ENCODE measurements around the gene FNDC3A.

Gene FNDC3A

DNA sequence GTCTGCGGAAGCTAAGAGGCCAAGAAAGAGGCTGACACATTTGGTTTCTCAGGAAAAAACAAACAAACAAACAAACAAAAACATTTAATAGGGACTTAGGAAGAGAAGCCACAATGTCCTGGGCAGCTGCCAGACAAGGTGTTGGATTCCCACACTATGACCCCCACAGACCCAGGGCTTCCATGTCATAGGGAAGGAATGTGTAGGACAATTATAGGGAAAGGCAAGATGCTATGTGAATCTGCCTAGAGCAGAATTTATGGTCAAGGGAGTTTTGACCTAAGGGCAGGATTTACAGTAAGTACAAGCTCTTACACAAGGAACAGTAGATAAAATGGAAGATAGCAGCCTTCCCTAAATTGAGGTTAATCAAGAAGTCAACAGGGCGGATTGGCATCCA, 262.9 kb downstream of the FNDC3A start:
- Histone ChIP-seq H3K4me3 (ENCODE audit: low read depth, low read length) (no peak overlapping the region), H3K27me3 (ENCODE audit: control insufficient read depth, insufficient read depth, low read length) (no peaks in the 10 kb centered on the region), H3K9me3 (ENCODE audit: control insufficient read depth, insufficient read depth, low read length) (no peaks in the 10 kb centered on the region), H3K9ac (ENCODE audit: low read depth, low read length) (no peak overlapping the region), H3K36me3 (ENCODE audit: control insufficient read depth, insufficient read depth, low read length) (no peaks in the 10 kb centered on the region), H3K4me1 (ENCODE audit: control insufficient read depth, insufficient read depth, low read length) (no peaks in the 10 kb centered on the region), H3K27ac (ENCODE audit: low read depth, low read length) (no peak overlapping the region)

DNA sequence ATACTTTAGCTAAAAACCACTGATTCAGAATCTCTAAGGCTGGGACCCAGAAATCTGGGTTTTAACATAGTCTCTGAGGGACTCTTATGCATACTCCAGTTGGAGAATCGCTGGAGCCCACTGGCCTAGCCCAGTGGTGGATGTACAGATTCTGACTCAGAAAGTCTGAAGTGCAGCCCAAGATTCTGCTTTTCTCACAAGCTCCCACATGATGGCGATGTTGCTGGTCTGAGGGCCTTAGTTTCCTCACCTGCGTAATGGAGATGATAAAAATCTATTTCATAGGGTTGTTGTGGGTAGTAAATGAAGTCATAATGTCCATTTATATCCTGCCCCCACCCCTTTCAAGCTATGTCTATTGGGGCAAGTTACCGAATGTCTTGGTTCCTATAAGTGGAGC, 264.3 kb downstream of the FNDC3A start:
- no peak overlapping the region for H3K27ac ChIP-seq (ENCODE audit: low read depth, low read length)
- no peak overlapping the region for H3K9ac ChIP-seq (ENCODE audit: low read depth, low read length)
- H3K36me3 ChIP-seq (ENCODE audit: control insufficient read depth, insufficient read depth, low read length) = no peaks in the 10 kb centered on the region
- no peaks in the 10 kb centered on the region for H3K4me1 ChIP-seq (ENCODE audit: control insufficient read depth, insufficient read depth, low read length)
- H3K9me3 ChIP-seq (ENCODE audit: control insufficient read depth, insufficient read depth, low read length) = no peaks in the 10 kb centered on the region
- no peak overlapping the region for H3K4me3 ChIP-seq (ENCODE audit: low read depth, low read length)
- no peaks in the 10 kb centered on the region for H3K27me3 ChIP-seq (ENCODE audit: control insufficient read depth, insufficient read depth, low read length)

DNA sequence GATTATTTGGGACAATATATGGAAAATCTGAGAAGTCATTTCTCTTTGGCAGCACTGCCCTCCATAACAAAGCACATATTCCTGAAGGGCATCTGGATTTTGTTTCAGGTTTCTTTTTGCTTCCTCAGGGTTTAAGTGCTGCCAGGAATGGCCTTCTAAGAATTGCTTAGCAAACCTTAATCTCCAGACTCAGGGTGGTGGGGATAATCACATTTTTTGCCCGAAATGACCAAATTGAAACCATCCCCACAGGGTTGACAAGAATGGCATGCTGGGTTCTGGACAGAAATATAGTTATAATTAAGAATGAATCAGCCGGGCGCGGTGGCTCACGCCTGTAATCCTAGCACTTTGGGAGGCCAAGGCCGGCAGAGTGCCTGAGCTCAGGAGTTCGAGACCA, 265.6 kb downstream of the FNDC3A start:
- Histone ChIP-seq H3K27ac (ENCODE audit: low read depth, low read length) (no peak overlapping the region), H3K36me3 (ENCODE audit: control insufficient read depth, insufficient read depth, low read length) (no peaks in the 10 kb centered on the region), H3K9me3 (ENCODE audit: control insufficient read depth, insufficient read depth, low read length) (no peaks in the 10 kb centered on the region), H3K4me1 (ENCODE audit: control insufficient read depth, insufficient read depth, low read length) (no peaks in the 10 kb centered on the region), H3K27me3 (ENCODE audit: control insufficient read depth, insufficient read depth, low read length) (no peaks in the 10 kb centered on the region; the same call in 1 of the 2 replicates), H3K4me3 (ENCODE audit: low read depth, low read length) (no peak overlapping the region), H3K9ac (ENCODE audit: low read depth, low read length) (no peak overlapping the region)

DNA sequence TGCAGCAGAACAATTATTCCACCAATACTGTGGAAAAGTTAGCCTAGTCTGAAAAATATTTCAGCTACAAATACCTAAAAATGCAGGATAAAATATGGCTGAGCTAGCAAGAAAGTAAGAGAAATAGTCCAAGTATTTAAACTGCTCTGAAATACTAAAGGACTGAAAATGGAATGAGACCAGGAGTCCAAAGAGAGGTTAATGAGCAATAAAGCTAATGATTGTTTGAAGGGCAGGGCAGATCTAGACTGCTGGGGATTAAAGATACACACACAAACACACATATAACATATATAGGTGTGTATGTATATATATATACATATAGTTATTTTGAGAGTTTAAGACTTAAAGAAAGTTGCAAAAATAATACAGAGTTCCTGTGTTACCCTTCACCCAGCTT, 269.4 kb downstream of the FNDC3A start:
- Histone ChIP-seq H3K9me3 (ENCODE audit: control insufficient read depth, insufficient read depth, low read length) (no peaks in the 10 kb centered on the region), H3K9ac (ENCODE audit: low read depth, low read length) (no peak overlapping the region), H3K4me1 (ENCODE audit: control insufficient read depth, insufficient read depth, low read length) (0 out of 2 replicates have a peak, but pooled peaks cover 3% of the 10 kb centered on the region)

DNA sequence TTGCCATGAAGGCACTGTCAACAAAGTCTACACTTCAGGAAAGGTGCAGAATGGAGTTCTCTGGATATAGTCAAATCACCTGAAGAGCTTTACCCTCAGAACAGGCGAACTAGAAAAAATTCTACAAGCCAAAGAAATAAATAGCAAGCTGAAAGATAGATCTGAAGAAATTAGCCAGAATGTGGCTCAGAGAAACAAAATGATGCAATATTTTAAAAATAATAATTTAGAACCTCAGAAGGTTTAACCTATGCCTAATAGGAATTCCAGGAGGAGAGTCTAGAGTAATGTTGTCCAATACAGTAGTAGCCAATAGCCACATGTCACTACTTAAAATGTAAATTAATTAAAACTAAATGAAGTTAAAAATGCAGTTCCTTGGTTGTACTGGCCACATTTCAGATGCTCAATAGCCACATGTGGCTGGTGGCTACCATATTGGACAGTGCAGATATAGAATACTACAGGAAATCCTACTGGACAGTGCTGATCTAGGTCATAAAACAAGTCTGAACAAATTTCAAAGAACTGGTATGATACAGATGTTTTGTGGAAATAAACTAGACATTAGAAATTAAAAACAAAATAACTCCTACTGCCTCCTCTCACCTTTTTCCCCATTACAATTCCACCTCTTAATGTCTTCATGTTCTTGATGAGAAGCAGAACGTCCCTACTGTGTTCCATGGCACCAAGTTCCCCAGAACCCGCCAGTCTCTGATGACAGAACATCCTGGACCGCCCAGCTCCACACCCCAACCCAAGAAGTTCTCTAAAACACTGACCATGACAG, 271.3 kb downstream of the FNDC3A start:
- H3K36me3 ChIP-seq (ENCODE audit: control insufficient read depth, insufficient read depth, low read length) = no peaks in the 10 kb centered on the region
- peak overlapping the region; percentile 50; the same call in 1 of the 2 replicates for H3K9ac ChIP-seq (ENCODE audit: low read depth, low read length)
- 0 out of 2 replicates have a peak, but pooled peaks cover 3% of the 10 kb centered on the region for H3K4me1 ChIP-seq (ENCODE audit: control insufficient read depth, insufficient read depth, low read length)
- no peaks in the 10 kb centered on the region for H3K9me3 ChIP-seq (ENCODE audit: control insufficient read depth, insufficient read depth, low read length)
- H3K27me3 ChIP-seq (ENCODE audit: control insufficient read depth, insufficient read depth, low read length) = no peaks in the 10 kb centered on the region; the same call in 1 of the 2 replicates
- peak overlapping the region; percentile 71 for H3K27ac ChIP-seq (ENCODE audit: low read depth, low read length)
- peak overlapping the region; percentile 86 for H3K4me3 ChIP-seq (ENCODE audit: low read depth, low read length)

More for the DNA sequence above, 269.4 kb downstream of the FNDC3A start:
- H3K27me3 ChIP-seq (ENCODE audit: control insufficient read depth, insufficient read depth, low read length) = no peaks in the 10 kb centered on the region; the same call in 1 of the 2 replicates
- no peak overlapping the region for H3K4me3 ChIP-seq (ENCODE audit: low read depth, low read length)
- no peak overlapping the region for H3K27ac ChIP-seq (ENCODE audit: low read depth, low read length)
- no peaks in the 10 kb centered on the region for H3K36me3 ChIP-seq (ENCODE audit: control insufficient read depth, insufficient read depth, low read length)

DNA sequence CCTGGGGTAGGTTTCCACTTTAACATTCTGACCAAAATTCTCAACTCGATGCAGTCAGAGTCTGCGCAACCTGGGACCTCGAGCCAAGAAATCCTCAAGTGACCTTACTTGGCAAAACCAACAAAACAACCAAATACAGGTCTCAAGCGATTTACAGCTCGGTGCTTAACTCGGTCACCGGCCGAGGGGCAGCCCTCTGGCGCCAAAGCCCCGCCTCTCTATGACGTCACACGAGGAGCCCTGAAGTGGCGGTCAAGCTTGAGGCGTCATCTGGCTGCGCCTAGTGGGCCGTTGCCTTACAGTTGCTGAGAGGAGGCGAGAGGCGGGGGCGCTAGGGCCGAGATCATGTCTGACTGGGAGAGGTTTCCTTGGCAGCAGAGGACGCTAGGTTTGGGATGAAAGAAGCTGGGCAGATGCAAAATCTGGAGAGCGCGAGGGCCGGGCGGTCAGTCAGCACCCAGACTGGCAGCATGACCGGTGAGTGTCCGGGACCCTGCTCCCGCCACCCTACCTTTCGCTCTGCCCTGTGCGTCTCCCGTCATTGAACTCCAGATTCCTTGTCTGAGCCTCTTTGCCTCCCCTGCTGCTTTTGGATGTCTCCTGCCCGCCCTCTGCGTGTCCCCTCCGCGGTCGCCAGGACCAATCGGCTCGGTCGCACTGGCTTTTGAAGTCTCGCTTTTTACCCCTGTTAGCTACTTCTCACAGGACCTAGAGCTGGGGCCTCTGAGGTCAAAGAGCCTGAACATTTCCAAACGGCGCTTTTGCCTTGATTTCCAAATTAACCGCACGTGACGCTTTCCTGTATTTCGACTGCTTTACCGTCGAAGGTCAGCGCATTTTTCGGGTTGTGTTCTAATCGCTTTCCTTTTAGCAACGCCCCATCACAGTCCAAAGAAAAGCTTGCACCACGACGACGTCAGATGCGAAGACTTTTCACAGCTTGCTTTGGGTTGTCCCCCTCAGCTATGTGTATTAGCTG, 272.2 kb downstream of the FNDC3A start, which contains the start of gene CDADC1:
Gene CDADC1 (plus strand): TSS at position 283 of the 979 bp plus-strand sequence. CDS start 113 bp downstream, at position 396.
- no peaks in the 10 kb centered on the region; the same call in 1 of the 2 replicates for H3K27me3 ChIP-seq (ENCODE audit: control insufficient read depth, insufficient read depth, low read length)

DNA sequence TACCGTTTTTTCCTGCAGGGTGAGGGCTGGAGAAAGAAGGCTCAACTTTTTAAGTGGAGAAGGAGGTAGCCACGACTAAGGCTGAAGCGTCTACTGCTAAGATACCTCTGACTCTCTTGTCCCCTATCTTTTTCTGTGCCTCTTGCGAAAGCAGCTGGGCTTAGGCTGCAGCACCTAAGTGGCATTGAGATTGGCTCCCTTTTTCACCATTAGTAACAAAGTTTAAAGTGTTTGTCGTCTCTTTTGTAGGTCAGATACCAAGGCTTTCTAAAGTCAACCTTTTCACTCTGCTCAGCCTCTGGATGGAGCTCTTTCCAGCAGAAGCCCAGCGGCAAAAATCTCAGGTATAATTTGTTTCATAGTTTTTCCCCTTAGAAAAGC, 272.9 kb downstream of the FNDC3A start:
- 0 out of 2 replicates have a peak, but pooled peaks cover 3% of the 10 kb centered on the region for H3K4me1 ChIP-seq (ENCODE audit: control insufficient read depth, insufficient read depth, low read length)
- H3K9me3 ChIP-seq (ENCODE audit: control insufficient read depth, insufficient read depth, low read length) = no peaks in the 10 kb centered on the region
- H3K4me3 ChIP-seq (ENCODE audit: low read depth, low read length) = peak overlapping the region; percentile 86
- peak overlapping the region; percentile 70 for H3K27ac ChIP-seq (ENCODE audit: low read depth, low read length)
- H3K27me3 ChIP-seq (ENCODE audit: control insufficient read depth, insufficient read depth, low read length) = no peaks in the 10 kb centered on the region; the same call in 1 of the 2 replicates
- H3K36me3 ChIP-seq (ENCODE audit: control insufficient read depth, insufficient read depth, low read length) = no peaks in the 10 kb centered on the region
- peak overlapping the region; percentile 28 for H3K9ac ChIP-seq (ENCODE audit: low read depth, low read length)

More for the DNA sequence above, 272.2 kb downstream of the FNDC3A start, which contains the start of gene CDADC1:
- H3K36me3 ChIP-seq (ENCODE audit: control insufficient read depth, insufficient read depth, low read length) = no peaks in the 10 kb centered on the region
- H3K27ac ChIP-seq (ENCODE audit: low read depth, low read length) = peak within 1 kb of the TSS; percentile 71
- peak within 1 kb of the TSS; percentile 50 for H3K9ac ChIP-seq (ENCODE audit: low read depth, low read length)
- H3K9me3 ChIP-seq (ENCODE audit: control insufficient read depth, insufficient read depth, low read length) = no peaks in the 10 kb centered on the region
- 0 out of 2 replicates have a peak, but pooled peaks cover 3% of the 10 kb centered on the region for H3K4me1 ChIP-seq (ENCODE audit: control insufficient read depth, insufficient read depth, low read length)
- peak within 1 kb of the TSS; percentile 86 for H3K4me3 ChIP-seq (ENCODE audit: low read depth, low read length)

DNA sequence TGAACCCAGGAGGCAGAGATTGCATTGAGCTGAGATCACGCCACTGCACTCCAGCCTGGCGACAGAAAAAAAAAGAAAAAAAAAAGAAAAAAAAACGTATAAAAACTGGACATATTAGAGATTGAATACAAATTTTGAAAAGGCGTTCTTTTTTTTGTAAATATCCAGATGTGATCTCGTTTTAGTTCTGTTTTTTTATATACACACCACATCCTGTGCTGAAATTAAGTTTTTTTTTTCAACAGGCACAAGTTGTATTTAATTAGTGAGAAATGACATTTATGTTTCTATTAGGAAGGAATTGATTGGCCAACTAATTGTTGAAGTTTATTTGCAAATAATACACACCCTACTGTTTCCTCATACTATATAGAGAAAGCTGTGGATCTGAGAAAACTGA, 275.6 kb downstream of the FNDC3A start:
- Histone ChIP-seq H3K36me3 (ENCODE audit: control insufficient read depth, insufficient read depth, low read length) (no peaks in the 10 kb centered on the region), H3K27me3 (ENCODE audit: control insufficient read depth, insufficient read depth, low read length) (no peaks in the 10 kb centered on the region), H3K9me3 (ENCODE audit: control insufficient read depth, insufficient read depth, low read length) (no peaks in the 10 kb centered on the region), H3K9ac (ENCODE audit: low read depth, low read length) (no peak overlapping the region), H3K4me1 (ENCODE audit: control insufficient read depth, insufficient read depth, low read length) (0 out of 2 replicates have a peak, but pooled peaks cover 3% of the 10 kb centered on the region), H3K4me3 (ENCODE audit: low read depth, low read length) (no peak overlapping the region), H3K27ac (ENCODE audit: low read depth, low read length) (no peak overlapping the region)

DNA sequence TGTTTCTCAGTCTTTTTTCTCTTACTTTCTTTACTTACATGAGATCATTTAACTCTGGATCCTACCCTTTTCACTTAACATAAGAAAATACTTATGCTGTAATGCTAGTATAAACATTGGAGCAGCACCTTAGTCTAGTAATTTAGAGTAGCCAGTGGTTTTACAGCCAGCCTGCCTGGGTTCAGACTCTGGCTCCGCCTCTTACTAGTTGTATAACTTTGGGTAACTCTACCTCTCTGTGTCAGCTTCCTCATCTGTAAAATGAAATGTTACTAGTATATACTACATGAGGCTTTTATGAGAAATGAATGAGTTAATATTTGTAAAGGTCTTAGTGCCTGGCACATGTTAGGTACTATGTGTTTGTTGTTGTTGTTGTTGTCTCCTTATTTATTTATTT, 277.6 kb downstream of the FNDC3A start:
- H3K4me1 ChIP-seq (ENCODE audit: control insufficient read depth, insufficient read depth, low read length) = 0 out of 2 replicates have a peak, but pooled peaks cover 3% of the 10 kb centered on the region
- no peaks in the 10 kb centered on the region for H3K27me3 ChIP-seq (ENCODE audit: control insufficient read depth, insufficient read depth, low read length)
- H3K9me3 ChIP-seq (ENCODE audit: control insufficient read depth, insufficient read depth, low read length) = no peaks in the 10 kb centered on the region
- H3K4me3 ChIP-seq (ENCODE audit: low read depth, low read length) = no peak overlapping the region
- no peaks in the 10 kb centered on the region for H3K36me3 ChIP-seq (ENCODE audit: control insufficient read depth, insufficient read depth, low read length)
- no peak overlapping the region for H3K27ac ChIP-seq (ENCODE audit: low read depth, low read length)
- H3K9ac ChIP-seq (ENCODE audit: low read depth, low read length) = no peak overlapping the region

DNA sequence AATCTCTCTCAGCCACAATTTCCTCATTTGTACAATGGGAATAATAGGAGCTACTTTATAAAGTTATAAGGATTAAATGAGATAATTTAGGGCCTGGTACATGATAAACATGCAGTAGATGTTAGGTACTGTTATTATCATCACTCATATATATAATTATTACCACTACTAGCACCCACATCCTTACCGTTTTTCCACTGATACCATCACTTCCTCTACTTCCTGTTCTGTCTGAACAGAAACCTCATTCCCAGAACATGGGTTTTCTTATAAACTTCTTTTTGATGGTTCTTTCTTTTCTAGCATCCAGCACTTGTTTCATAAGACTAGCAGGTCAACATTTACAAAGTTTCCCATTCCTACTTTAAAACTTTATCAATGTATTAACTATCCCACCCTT, 278.3 kb downstream of the FNDC3A start:
- no peak overlapping the region for H3K9ac ChIP-seq (ENCODE audit: low read depth, low read length)
- no peaks in the 10 kb centered on the region for H3K27me3 ChIP-seq (ENCODE audit: control insufficient read depth, insufficient read depth, low read length)
- H3K9me3 ChIP-seq (ENCODE audit: control insufficient read depth, insufficient read depth, low read length) = no peaks in the 10 kb centered on the region
- H3K27ac ChIP-seq (ENCODE audit: low read depth, low read length) = no peak overlapping the region
- H3K4me3 ChIP-seq (ENCODE audit: low read depth, low read length) = no peak overlapping the region
- no peaks in the 10 kb centered on the region for H3K36me3 ChIP-seq (ENCODE audit: control insufficient read depth, insufficient read depth, low read length)
- H3K4me1 ChIP-seq (ENCODE audit: control insufficient read depth, insufficient read depth, low read length) = no peaks in the 10 kb centered on the region
